ENCODE measurements around the gene CNOT11.
"Not testable (repeated sequence)": the region's sequence is repeated elsewhere in the genome, so short reads cannot be mapped to it uniquely, and the experiment has no call there.

DNA sequence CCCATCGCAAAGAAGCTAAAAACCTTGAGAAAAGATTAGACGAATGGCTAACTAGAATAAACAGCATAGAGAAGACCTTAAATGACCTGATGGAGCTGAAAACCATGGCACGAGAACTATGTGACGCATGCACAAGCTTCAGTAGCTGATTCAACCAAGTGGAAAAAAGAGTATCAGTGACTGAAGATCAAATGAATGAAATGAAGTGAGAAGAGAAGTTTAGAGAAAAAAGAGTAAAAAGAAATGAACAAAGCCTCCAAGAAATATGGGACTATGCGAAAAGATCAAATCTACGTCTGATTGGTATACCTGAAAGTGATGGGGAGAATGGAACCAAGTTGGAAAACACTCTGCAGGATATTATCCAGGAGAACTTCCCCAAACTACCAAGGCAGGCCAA is 63.9 kb downstream of the CNOT11 start:
- TF ChIP-seq, protein P1, sequence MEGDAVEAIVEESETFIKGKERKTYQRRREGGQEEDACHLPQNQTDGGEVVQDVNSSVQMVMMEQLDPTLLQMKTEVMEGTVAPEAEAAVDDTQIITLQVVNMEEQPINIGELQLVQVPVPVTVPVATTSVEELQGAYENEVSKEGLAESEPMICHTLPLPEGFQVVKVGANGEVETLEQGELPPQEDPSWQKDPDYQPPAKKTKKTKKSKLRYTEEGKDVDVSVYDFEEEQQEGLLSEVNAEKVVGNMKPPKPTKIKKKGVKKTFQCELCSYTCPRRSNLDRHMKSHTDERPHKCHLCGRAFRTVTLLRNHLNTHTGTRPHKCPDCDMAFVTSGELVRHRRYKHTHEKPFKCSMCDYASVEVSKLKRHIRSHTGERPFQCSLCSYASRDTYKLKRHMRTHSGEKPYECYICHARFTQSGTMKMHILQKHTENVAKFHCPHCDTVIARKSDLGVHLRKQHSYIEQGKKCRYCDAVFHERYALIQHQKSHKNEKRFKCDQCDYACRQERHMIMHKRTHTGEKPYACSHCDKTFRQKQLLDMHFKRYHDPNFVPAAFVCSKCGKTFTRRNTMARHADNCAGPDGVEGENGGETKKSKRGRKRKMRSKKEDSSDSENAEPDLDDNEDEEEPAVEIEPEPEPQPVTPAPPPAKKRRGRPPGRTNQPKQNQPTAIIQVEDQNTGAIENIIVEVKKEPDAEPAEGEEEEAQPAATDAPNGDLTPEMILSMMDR (conservative IDR thresholded peaks at IDR 0.05 in 1 of 2, IDR thresholded peaks at IDR 0.05 in 1 of 2; ENCODE audit: extremely low read depth in 1 of 2, insufficient read depth in 1 of 2, low read depth in 1 of 2, low read length in 2 of 2), result not testable (repeated sequence)
- TF ChIP-seq EZH2 (IDR thresholded peaks at IDR 0.05; ENCODE audit: borderline replicate concordance, low read length), result not testable (repeated sequence)
